Mammary epithelial cell (primary cell): ENCODE results near the gene SHQ1.

ENCODE experiments used
- CTCF ChIP-seq, 2 donors: IDR thresholded peaks in 1 of 2; conservative IDR thresholded peaks in 1 of 2; 2 replicates each; pipeline ENCODE4 v1.5.1; 2011 to 2012; ENCODE audit warnings: inconsistent platforms in 2 of 2, low read length in 2 of 2, mild to moderate bottlenecking in 2 of 2, control low read depth in 1 of 2, low read depth in 1 of 2; ENCODE audit not compliant: insufficient read depth in 1 of 2; ENCODE audit errors: extremely low read depth in 1 of 2
- EZH2 ChIP-seq: IDR thresholded peaks from 2 replicates; pipeline ENCODE4 v1.6.1; 2012; ENCODE audit warnings: low read length, inconsistent platforms, borderline replicate concordance

GRCh38 chr3:72786668-72787067 is 61.6 kb downstream of the SHQ1 start:
- no peak for TF ChIP-seq CTCF (conservative IDR thresholded peaks at IDR 0.05 in 1 of 2, IDR thresholded peaks at IDR 0.05 in 1 of 2; ENCODE audit: extremely low read depth in 1 of 2, insufficient read depth in 1 of 2, low read depth in 1 of 2, low read length in 2 of 2)
- TF ChIP-seq EZH2: no peak
